ENCODE data around the gene KRT3. TPM values are rescaled to one million over a fixed set of nuclear protein-coding genes. Genes with fewer than 3 reads are reported as not detected.

The KRT3 gene
- not detected for total RNA-seq

DNA sequence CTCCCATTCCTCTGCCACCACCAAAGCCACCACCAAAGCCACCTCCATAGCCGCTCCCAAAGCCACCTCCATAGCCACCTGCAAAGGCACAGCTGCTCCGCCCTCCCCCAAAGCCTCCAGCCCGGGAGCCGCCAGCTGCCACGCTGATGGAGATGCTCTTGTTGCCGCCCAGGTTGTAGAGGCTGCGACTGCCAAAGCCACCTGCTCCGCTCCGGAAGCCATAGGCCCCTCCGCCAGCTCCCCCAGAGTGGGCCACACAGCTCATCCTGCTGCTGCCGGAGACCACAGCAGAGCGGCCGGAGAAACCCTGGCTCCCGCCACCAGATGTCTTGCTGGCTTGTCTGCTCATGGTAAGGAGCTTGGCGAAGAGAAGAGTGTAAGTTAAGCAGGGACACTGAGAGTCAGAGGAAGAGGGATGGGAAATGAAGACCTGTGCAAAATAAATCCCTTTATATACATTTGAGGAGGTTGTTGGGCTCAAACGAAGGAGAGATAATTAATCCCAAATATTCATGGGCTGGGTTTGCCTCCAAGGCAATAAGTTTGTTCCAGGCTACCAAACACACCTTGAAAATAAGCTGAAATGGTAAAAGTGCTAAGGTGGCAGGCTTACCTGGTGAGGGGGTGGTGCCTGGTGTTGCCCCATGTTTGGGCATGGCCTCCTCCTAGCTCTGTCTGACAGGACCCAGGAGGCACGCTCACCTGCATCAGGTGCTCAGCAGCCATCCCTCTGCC is at the start of gene KRT3:
TSS of gene KRT3 (minus strand) at position 424 of the 735 bp plus-strand sequence. CDS start at position 349, 75 bp downstream.
- Histone ChIP-seq H3K4me1 (no peaks in the 10 kb centered on the region), H3K36me3 (no peaks in the 10 kb centered on the region), H3K27me3 (peaks cover 15% of the 10 kb centered on the region), H3K9me3 (no peaks in the 10 kb centered on the region), H3K4me3 (no peak within 1 kb of the TSS), H3K27ac (no peak within 1 kb of the TSS)
- no peak for DNase-seq (ENCODE audit: low spot score in 2 of 2)
- 90% methylated on average over 17 of the region's 17 CpGs for WGBS
- no peak for TF ChIP-seq EP300 (IDR thresholded peaks at IDR 0.05)
- no peak for TF ChIP-seq POLR2AphosphoS5 (IDR thresholded peaks at IDR 0.05)
- TF ChIP-seq, protein P1, sequence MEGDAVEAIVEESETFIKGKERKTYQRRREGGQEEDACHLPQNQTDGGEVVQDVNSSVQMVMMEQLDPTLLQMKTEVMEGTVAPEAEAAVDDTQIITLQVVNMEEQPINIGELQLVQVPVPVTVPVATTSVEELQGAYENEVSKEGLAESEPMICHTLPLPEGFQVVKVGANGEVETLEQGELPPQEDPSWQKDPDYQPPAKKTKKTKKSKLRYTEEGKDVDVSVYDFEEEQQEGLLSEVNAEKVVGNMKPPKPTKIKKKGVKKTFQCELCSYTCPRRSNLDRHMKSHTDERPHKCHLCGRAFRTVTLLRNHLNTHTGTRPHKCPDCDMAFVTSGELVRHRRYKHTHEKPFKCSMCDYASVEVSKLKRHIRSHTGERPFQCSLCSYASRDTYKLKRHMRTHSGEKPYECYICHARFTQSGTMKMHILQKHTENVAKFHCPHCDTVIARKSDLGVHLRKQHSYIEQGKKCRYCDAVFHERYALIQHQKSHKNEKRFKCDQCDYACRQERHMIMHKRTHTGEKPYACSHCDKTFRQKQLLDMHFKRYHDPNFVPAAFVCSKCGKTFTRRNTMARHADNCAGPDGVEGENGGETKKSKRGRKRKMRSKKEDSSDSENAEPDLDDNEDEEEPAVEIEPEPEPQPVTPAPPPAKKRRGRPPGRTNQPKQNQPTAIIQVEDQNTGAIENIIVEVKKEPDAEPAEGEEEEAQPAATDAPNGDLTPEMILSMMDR (IDR thresholded peaks at IDR 0.05): no peak
- TF ChIP-seq POLR2A (IDR thresholded peaks at IDR 0.05): no peak

DNA sequence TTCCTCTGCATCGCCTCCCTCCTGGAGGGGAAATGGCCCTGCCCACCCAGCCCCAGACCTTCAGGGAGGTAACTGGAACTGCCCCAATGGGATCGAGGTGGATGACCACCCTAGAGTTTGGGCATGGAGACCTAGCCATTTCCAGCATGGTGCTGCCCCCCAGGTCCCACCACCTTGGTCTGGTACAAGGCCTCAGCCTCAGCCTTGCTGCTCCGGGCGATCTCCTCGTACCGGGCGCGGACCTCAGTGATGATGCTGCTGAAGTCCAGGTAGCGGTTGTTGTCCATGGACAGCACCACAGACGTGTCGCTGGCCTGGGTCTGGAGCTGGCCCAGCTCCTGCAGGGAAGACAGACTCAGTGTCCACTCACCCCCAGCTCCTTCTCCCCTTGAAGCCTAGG is 48.5 kb upstream of the KRT3 start:
- Histone ChIP-seq H3K9me3 (no peaks in the 10 kb centered on the region), H3K36me3 (no peaks in the 10 kb centered on the region), H3K4me1 (peaks cover 21% of the 10 kb centered on the region), H3K4me3 (no peak overlapping the region), H3K27ac (no peak overlapping the region), H3K27me3 (no peaks in the 10 kb centered on the region)
- 91% methylated on average over 10 of the region's 11 CpGs for WGBS
- no peak for TF ChIP-seq POLR2AphosphoS5 (IDR thresholded peaks at IDR 0.05)
- TF ChIP-seq POLR2A (IDR thresholded peaks at IDR 0.05): no peak
- TF ChIP-seq EP300 (IDR thresholded peaks at IDR 0.05): no peak
- peak in 1 of 2 donors; percentile 48 for DNase-seq (ENCODE audit: low spot score in 2 of 2)

DNA sequence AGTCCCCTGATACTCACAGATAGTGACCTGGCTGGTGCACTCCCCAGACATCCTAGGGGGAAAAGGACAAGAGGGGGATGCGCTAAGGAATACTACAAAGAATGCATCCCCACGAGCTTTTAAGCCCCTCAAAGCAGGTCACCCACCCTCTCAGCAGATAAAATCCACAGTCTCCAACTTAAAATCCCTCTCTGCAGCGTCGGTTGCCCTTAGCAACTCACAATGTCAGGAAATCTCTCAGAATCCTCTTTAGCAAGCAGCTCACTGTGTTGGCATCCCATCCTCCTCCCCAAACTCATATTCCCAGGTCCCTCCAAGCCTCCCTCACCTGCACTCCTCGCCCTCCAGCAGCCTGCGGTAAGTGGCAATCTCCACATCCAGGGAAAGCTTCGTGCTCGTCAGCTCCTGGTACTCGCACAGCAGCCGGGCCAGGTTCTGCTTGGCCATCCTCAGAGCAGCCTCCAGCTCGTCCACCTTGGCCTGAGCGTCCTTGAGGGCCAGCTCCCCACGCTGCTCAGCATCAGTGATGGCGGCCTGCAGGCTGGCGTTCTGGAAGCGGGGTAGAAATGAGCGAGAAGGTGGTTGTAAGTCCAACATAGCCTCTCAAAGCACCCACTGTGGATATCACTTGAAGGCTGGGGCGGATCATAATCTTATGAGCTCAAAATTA is 43.7 kb upstream of the KRT3 start:
- TF ChIP-seq, protein P1 (IDR thresholded peaks at IDR 0.05): no peak
- TF ChIP-seq EP300 (IDR thresholded peaks at IDR 0.05): no peak
- no peak for TF ChIP-seq POLR2A (IDR thresholded peaks at IDR 0.05)
- no peak for TF ChIP-seq POLR2AphosphoS5 (IDR thresholded peaks at IDR 0.05)
- H3K27ac ChIP-seq: no peak overlapping the region
- no peak for DNase-seq (ENCODE audit: low spot score in 2 of 2)
- WGBS: 81% methylated on average over 18 of the region's 18 CpGs
- no peaks in the 10 kb centered on the region for H3K9me3 ChIP-seq
- H3K4me3 ChIP-seq: no peak overlapping the region
- no peaks in the 10 kb centered on the region for H3K36me3 ChIP-seq
- H3K27me3 ChIP-seq: no peaks in the 10 kb centered on the region
- H3K4me1 ChIP-seq: peaks cover 5% of the 10 kb centered on the region

DNA sequence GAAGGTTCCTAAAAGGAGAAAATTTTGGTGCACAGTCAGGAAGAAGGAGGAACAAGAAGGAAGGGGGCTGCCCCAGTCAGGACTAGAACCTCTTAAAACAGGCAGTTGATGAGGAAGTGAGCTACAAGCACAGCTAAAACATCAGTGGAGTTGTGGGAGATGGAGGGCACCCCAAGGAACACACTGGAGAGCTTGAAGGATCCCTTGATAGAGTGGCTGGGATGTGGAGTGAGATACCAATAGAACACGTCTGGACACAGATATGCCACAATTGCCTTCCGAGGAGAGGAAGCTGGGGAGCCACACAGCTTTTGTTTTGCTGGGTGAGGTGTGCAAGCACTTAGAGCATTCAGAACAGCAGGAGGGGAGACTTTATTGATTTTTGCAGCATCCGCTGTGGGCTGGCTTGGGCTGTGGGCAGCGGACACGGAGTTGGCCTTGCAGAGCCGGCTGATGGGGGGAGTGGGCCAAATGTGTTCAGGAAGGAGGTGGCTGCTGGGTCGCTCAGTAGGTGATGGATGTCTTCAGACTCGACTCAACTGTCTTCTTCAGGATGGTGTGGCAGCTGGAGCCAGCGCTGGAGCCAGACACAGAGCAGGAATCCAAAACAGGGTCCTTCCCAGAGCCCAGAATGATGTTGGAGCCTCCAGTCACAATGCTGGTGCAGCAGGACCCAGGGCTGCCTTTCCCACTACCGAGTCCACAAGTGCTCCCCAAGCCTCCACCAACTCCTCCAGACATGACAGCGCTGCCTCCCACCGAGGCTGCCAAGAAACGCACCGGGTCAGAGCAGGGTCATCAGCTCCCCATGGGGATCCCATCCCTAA is 42.9 kb upstream of the KRT3 start:
- WGBS: 66% methylated on average over 9 of the region's 14 CpGs
- Histone ChIP-seq H3K4me3 (no peak overlapping the region), H3K36me3 (no peaks in the 10 kb centered on the region), H3K4me1 (peaks cover 5% of the 10 kb centered on the region), H3K9me3 (no peaks in the 10 kb centered on the region), H3K27ac (no peak overlapping the region), H3K27me3 (no peaks in the 10 kb centered on the region)
- DNase-seq (ENCODE audit: low spot score in 2 of 2): peak in 1 of 2 donors; percentile 24
- no peak for TF ChIP-seq POLR2AphosphoS5 (IDR thresholded peaks at IDR 0.05)
- TF ChIP-seq POLR2A (IDR thresholded peaks at IDR 0.05): no peak
- TF ChIP-seq EP300 (IDR thresholded peaks at IDR 0.05): no peak
- TF ChIP-seq, protein P1 (IDR thresholded peaks at IDR 0.05): no peak

DNA sequence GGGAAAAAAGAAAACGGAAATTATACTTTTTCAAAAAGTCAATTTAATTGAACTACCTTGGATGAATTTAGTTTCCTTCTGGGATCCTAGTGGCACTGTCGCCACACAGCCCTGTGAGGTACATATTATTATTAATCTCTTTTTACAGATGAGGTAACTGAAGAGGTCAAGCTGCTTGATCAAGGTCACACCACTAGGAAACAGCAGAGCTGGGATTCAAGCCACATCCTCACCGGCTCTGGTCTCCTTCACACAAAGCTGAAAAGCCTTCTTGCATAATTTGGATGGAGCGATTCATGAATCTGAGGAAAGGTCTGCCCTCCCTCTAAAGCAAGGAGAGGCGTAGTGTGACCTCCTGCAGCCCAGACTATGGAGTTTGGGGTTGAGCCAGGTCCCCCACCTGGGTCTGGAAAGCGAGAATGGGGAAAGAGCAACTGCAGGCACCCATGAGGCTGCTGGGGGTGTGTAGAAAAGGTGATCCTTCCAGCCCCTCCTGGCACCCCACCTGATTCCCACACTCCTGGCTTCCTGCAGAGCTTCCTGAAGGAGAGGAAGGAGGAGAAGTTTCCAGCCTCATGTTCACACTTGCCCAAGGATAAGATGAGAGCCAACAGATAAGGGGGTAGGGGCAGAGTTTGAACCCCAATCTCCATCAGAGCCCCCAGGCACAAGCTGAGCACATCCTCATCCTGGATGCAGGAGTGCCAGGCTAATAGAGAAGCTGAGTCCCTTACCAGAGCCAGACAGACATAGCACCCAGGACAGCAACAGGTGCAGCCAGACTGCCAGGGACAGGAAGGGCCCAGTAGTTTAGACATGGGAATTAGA is 42.1 kb upstream of the KRT3 start:
- Histone ChIP-seq H3K4me1 (peaks cover 5% of the 10 kb centered on the region), H3K36me3 (no peaks in the 10 kb centered on the region), H3K27ac (no peak overlapping the region), H3K27me3 (no peaks in the 10 kb centered on the region), H3K9me3 (no peaks in the 10 kb centered on the region), H3K4me3 (no peak overlapping the region)
- 83% methylated on average over 6 of the region's 6 CpGs for whole genome bisulfite sequencing
- DNase-seq (ENCODE audit: low spot score in 2 of 2): no peak
- TF ChIP-seq, protein P1 (IDR thresholded peaks at IDR 0.05): no peak
- TF ChIP-seq POLR2A (IDR thresholded peaks at IDR 0.05) (no peak), EP300 (IDR thresholded peaks at IDR 0.05) (no peak), POLR2AphosphoS5 (IDR thresholded peaks at IDR 0.05) (no peak)
